Measurements from ENCODE around the gene CSMD2. TPM values are rescaled to one million over a fixed set of nuclear protein-coding genes. Genes with fewer than 3 reads are reported as not detected.

The CSMD2 gene
- polyA plus RNA-seq, 1 of the 3 experiments (the other 2 are of a cell fraction): not detected

DNA sequence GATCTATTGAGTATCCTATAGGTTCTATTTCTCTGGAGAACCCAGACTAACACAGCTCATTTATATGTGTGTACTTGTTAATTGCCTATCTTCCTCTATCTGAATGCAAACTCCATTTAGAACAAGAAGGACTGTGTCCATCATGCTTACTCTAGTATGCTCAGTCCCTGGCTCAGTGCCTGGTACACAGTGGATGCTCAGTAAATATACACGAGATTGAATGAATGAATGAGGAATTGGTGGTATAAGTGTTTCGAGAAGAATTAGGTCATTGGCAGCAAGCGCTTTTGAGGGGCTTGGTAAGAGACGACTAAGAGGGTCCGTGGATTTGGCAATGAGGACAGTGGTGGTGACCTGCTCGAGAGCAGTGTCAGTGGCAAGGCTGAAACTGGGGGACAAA, 112.5 kb downstream of the CSMD2 start (continued):
- no peak for TF ChIP-seq RFX5 (IDR thresholded peaks at IDR 0.05; ENCODE audit: low read length)
- no peak for TF ChIP-seq CTCF (IDR thresholded peaks at IDR 0.05)
- TF ChIP-seq TEAD4 (IDR thresholded peaks at IDR 0.05; ENCODE audit: borderline replicate concordance, insufficient read depth): no peak

GRCh38 chr1:34050709-34051485, 114.1 kb downstream of the CSMD2 start:
- H3K9ac ChIP-seq: no peak overlapping the region
- DNase-seq: no peak
- 32% methylated on average over 3 of the region's 3 CpGs for WGBS (ENCODE audit: low lambda C conversion rate)
- no peaks in the 10 kb centered on the region for H3K36me3 ChIP-seq (replicated peaks in 1 of 2; ENCODE audit: control insufficient read depth in 1 of 2, insufficient read depth in 2 of 2, low read length in 1 of 2)
- ChIA-PET CTCF (no interaction called here), POLR2A (no interaction called here)
- H3K27me3 ChIP-seq (ENCODE audit: insufficient read depth): no peaks in the 10 kb centered on the region
- no peak overlapping the region for H3K4me2 ChIP-seq
- no peaks in the 10 kb centered on the region for H3F3A ChIP-seq (replicated peaks; ENCODE audit: insufficient read depth)
- H3K27ac ChIP-seq (ENCODE audit: low read depth in 2 of 2, low read length in 1 of 2): no peak overlapping the region
- H3K4me3 ChIP-seq (ENCODE audit: low read depth in 2 of 2, low read length in 1 of 2): no peak overlapping the region
- no peaks in the 10 kb centered on the region for H3K9me3 ChIP-seq
- H2AFZ ChIP-seq (ENCODE audit: low read depth): no peak overlapping the region
- no peaks in the 10 kb centered on the region for H3K9me2 ChIP-seq
- peaks cover 0 to 3% of the 10 kb centered on the region in 2 experiments; a peak in 1 of 4 replicates for H3K4me1 ChIP-seq (ENCODE audit: control insufficient read depth in 1 of 2, insufficient read depth in 2 of 2, low read depth in 1 of 2, low read length in 1 of 2)
- H4K20me1 ChIP-seq (ENCODE audit: insufficient read depth): no peaks in the 10 kb centered on the region
- H3K79me2 ChIP-seq (ENCODE audit: insufficient read depth): no peaks in the 10 kb centered on the region
- TF ChIP-seq YY1 (IDR thresholded peaks at IDR 0.05; ENCODE audit: low read depth) (no peak), GABPA (IDR thresholded peaks at IDR 0.05; ENCODE audit: low read depth) (no peak), TCF12 (IDR thresholded peaks at IDR 0.05) (no peak), JUND (IDR thresholded peaks at IDR 0.05) (no peak), MXI1 (IDR thresholded peaks at IDR 0.05; ENCODE audit: low read depth, low read length) (no peak), EZH2phosphoT487 (IDR thresholded peaks at IDR 0.05; ENCODE audit: borderline replicate concordance, low read depth) (no peak), RAD21 (IDR thresholded peaks at IDR 0.05; ENCODE audit: low read length) (no peak), CTCF (IDR thresholded peaks at IDR 0.05) (no peak), GATA2 (CRISPR knock-in tag; IDR thresholded peaks at IDR 0.05) (no peak), FOSL2 (IDR thresholded peaks at IDR 0.05; ENCODE audit: borderline replicate concordance, low read depth) (no peak), MEF2A (IDR thresholded peaks at IDR 0.05; ENCODE audit: borderline replicate concordance, low read depth) (no peak)
